ENCODE data around the gene LILRA5. TPM values are rescaled to one million over a fixed set of nuclear protein-coding genes. Genes with fewer than 3 reads are reported as not detected.
A peak's percentile ranks its signal among the peaks of the same experiment; 100 is the strongest.
"Not testable (repeated sequence)": the region's sequence is repeated elsewhere in the genome, so short reads cannot be mapped to it uniquely, and the experiment has no call there.

The LILRA5 gene
- total RNA-seq, 2 experiments from 2014 or later = not detected

- POLR2A ChIA-PET = no interaction called here
- peaks cover 14% of the 10 kb centered on the region for H3K4me1 Mint-ChIP-seq
Observed at GRCh38 chr19:54325631-54326030, 12.7 kb upstream of the LILRA5 start.

GRCh38 chr19:54325194-54325621 lies 12.2 kb upstream of the LILRA5 start:
- H3K4me1 Mint-ChIP-seq = peaks cover 14% of the 10 kb centered on the region
- no peak overlapping the region for H3K27ac Mint-ChIP-seq
- H3K4me3 Mint-ChIP-seq = no peak overlapping the region
- ChIA-PET CTCF (no interaction called here), POLR2A (no interaction called here)
- H3K9me3 Mint-ChIP-seq = no peaks in the 10 kb centered on the region
- peaks cover 20% of the 10 kb centered on the region for H3K27me3 Mint-ChIP-seq
- DNase-seq = peak; percentile 66
- no peaks in the 10 kb centered on the region for H3K36me3 Mint-ChIP-seq (ENCODE audit: low read depth)

More at GRCh38 chr19:54325631-54326030, 12.7 kb upstream of the LILRA5 start:
- no peak overlapping the region for H3K27ac Mint-ChIP-seq
- CTCF ChIA-PET = no interaction called here
- H3K36me3 Mint-ChIP-seq (ENCODE audit: low read depth) = no peaks in the 10 kb centered on the region
- H3K27me3 Mint-ChIP-seq = peaks cover 16% of the 10 kb centered on the region
- no peak overlapping the region for H3K4me3 Mint-ChIP-seq
- DNase-seq = no peak
- no peaks in the 10 kb centered on the region for H3K9me3 Mint-ChIP-seq

- H3K27ac Mint-ChIP-seq = no peak overlapping the region
- no peak for DNase-seq
- H3K4me1 Mint-ChIP-seq = peaks cover 14% of the 10 kb centered on the region
- CTCF ChIA-PET = interaction anchor here (0.8 kb wide), 1 partner anchor 55 kb away, joined by 3 read pairs; no protein-coding TSS in a partner anchor
- POLR2A ChIA-PET = no interaction called here
- H3K9me3 Mint-ChIP-seq = no peaks in the 10 kb centered on the region
- peaks cover 25% of the 10 kb centered on the region for H3K27me3 Mint-ChIP-seq
- H3K36me3 Mint-ChIP-seq (ENCODE audit: low read depth) = no peaks in the 10 kb centered on the region
- H3K4me3 Mint-ChIP-seq = no peak overlapping the region
Observed at GRCh38 chr19:54324071-54324470, 11.1 kb upstream of the LILRA5 start.

- H3K36me3 Mint-ChIP-seq (ENCODE audit: low read depth); H3K27ac Mint-ChIP-seq; H3K9me3 Mint-ChIP-seq; DNase-seq; POLR2A ChIA-PET; H3K4me3 Mint-ChIP-seq; CTCF ChIA-PET: not testable (repeated sequence)
- H3K27me3 Mint-ChIP-seq = peaks cover 26% of the 10 kb centered on the region
- H3K4me1 Mint-ChIP-seq = peaks cover 14% of the 10 kb centered on the region
Observed at GRCh38 chr19:54322934-54323333, 10.0 kb upstream of the LILRA5 start.

GRCh38 chr19:54322295-54322694 lies 9.3 kb upstream of the LILRA5 start:
- H3K4me3 Mint-ChIP-seq; DNase-seq; POLR2A ChIA-PET; H3K36me3 Mint-ChIP-seq (ENCODE audit: low read depth); H3K9me3 Mint-ChIP-seq; H3K27ac Mint-ChIP-seq; CTCF ChIA-PET: not testable (repeated sequence)
- H3K27me3 Mint-ChIP-seq = peaks cover 26% of the 10 kb centered on the region
- H3K4me1 Mint-ChIP-seq = peaks cover 10% of the 10 kb centered on the region

- no peaks in the 10 kb centered on the region for H3K36me3 Mint-ChIP-seq (ENCODE audit: low read depth)
- no peak for DNase-seq
- ChIA-PET POLR2A (interaction anchor here (0.7 kb wide), 1 partner anchor 68 kb away, joined by 3 read pairs; no protein-coding TSS in a partner anchor), CTCF (no interaction called here)
- H3K27me3 Mint-ChIP-seq = peaks cover 32% of the 10 kb centered on the region
- no peak overlapping the region for H3K27ac Mint-ChIP-seq
- H3K9me3 Mint-ChIP-seq = no peaks in the 10 kb centered on the region
- H3K4me3 Mint-ChIP-seq = no peak overlapping the region
- peaks cover 6% of the 10 kb centered on the region for H3K4me1 Mint-ChIP-seq
Observed at GRCh38 chr19:54319892-54320670, 7.1 kb upstream of the LILRA5 start.

- no peaks in the 10 kb centered on the region for H3K9me3 Mint-ChIP-seq
- H3K4me1 Mint-ChIP-seq = peaks cover 6% of the 10 kb centered on the region
- H3K27me3 Mint-ChIP-seq = peaks cover 31% of the 10 kb centered on the region
- H3K27ac Mint-ChIP-seq = no peak overlapping the region
- no peak for DNase-seq
- ChIA-PET CTCF (no interaction called here), POLR2A (no interaction called here)
- H3K36me3 Mint-ChIP-seq (ENCODE audit: low read depth) = no peaks in the 10 kb centered on the region
- H3K4me3 Mint-ChIP-seq = no peak overlapping the region
Observed at GRCh38 chr19:54319049-54319448, 6.1 kb upstream of the LILRA5 start.

GRCh38 chr19:54317965-54318240 lies 4.9 kb upstream of the LILRA5 start:
- Mint-ChIP-seq H3K4me1 (peaks cover 6% of the 10 kb centered on the region), H3K9me3 (no peaks in the 10 kb centered on the region), H3K36me3 (ENCODE audit: low read depth) (no peaks in the 10 kb centered on the region), H3K27me3 (peaks cover 38% of the 10 kb centered on the region), H3K4me3 (no peak overlapping the region), H3K27ac (no peak overlapping the region)
- ChIA-PET CTCF (no interaction called here), POLR2A (no interaction called here)
- DNase-seq = no peak

GRCh38 chr19:54317108-54317964 lies 4.4 kb upstream of the LILRA5 start:
- Mint-ChIP-seq H3K27me3 (peaks cover 42% of the 10 kb centered on the region), H3K36me3 (ENCODE audit: low read depth) (no peaks in the 10 kb centered on the region), H3K4me1 (peaks cover 6% of the 10 kb centered on the region), H3K9me3 (no peaks in the 10 kb centered on the region), H3K27ac (no peak overlapping the region), H3K4me3 (no peak overlapping the region)
- DNase-seq = no peak
- ChIA-PET POLR2A (no interaction called here), CTCF (no interaction called here)

GRCh38 chr19:54316746-54317107 lies 3.8 kb upstream of the LILRA5 start:
- Mint-ChIP-seq H3K36me3 (ENCODE audit: low read depth) (no peaks in the 10 kb centered on the region), H3K4me3 (no peak overlapping the region), H3K4me1 (peaks cover 6% of the 10 kb centered on the region), H3K9me3 (no peaks in the 10 kb centered on the region), H3K27me3 (peaks cover 41% of the 10 kb centered on the region), H3K27ac (peak overlapping the region; percentile 13)
- ChIA-PET CTCF (no interaction called here), POLR2A (no interaction called here)
- DNase-seq = peak; percentile 16

GRCh38 chr19:54315956-54316355 lies 3.0 kb upstream of the LILRA5 start:
- Mint-ChIP-seq H3K36me3 (ENCODE audit: low read depth) (no peaks in the 10 kb centered on the region), H3K4me1 (peaks cover 6% of the 10 kb centered on the region), H3K9me3 (no peaks in the 10 kb centered on the region), H3K27me3 (peaks cover 34% of the 10 kb centered on the region), H3K27ac (no peak overlapping the region), H3K4me3 (no peak overlapping the region)
- DNase-seq = no peak
- POLR2A ChIA-PET = interaction anchor here (0.5 kb wide), 1 partner anchor 133 kb away, joined by 4 read pairs; the partner anchor contains the start of gene LENG8
- CTCF ChIA-PET = no interaction called here

GRCh38 chr19:54312011-54312410 lies 955 bp downstream of the LILRA5 start:
- Mint-ChIP-seq H3K36me3 (ENCODE audit: low read depth) (no peaks in the 10 kb centered on the region), H3K27me3 (peaks cover 23% of the 10 kb centered on the region), H3K27ac (no peak overlapping the region), H3K4me3 (no peak overlapping the region), H3K9me3 (no peaks in the 10 kb centered on the region), H3K4me1 (peaks cover 6% of the 10 kb centered on the region)
- ChIA-PET CTCF (no interaction called here), POLR2A (no interaction called here)
- no peak for DNase-seq

- Mint-ChIP-seq H3K9me3 (no peaks in the 10 kb centered on the region), H3K27ac (no peak overlapping the region), H3K36me3 (ENCODE audit: low read depth) (no peaks in the 10 kb centered on the region), H3K27me3 (peaks cover 20% of the 10 kb centered on the region), H3K4me3 (no peak overlapping the region), H3K4me1 (peaks cover 3% of the 10 kb centered on the region)
- CTCF ChIA-PET = no interaction called here
- no peak for DNase-seq
- POLR2A ChIA-PET = no interaction called here
Observed at GRCh38 chr19:54311486-54311885, 1.5 kb downstream of the LILRA5 start.

All from activated CD4-positive, alpha-beta T cell treated with anti-CD3 and anti-CD28 coated beads, Interleukin-2, amount 10 ng/mL, durations not matched to agents 7 days and 5 days (primary cell).